Peyer's patch (tissue), 4 donors: ENCODE results near the gene SC5D.

Experiments
- POLR2A ChIP-seq, 2 donors: fragments of 450-650 bp; IDR thresholded peaks; one replicate each; pipeline ENCODE4 v1.5.1; 2017; ENCODE audit warnings: antibody characterized with exemption in 2 of 2, mild to moderate bottlenecking in 2 of 2, moderate library complexity in 2 of 2
- TF ChIP-seq, protein P1 (sequence below), 6 experiments: fragments of 450-650 bp in 4 of 6; fragments of 200-600 bp in 2 of 6; sonication (generic) in 1 of 6; IDR thresholded peaks; one replicate each; pipeline ENCODE4 v1.5.1; 2017 to 2019; ENCODE audit warnings: antibody characterized with exemption in 6 of 6, mild to moderate bottlenecking in 3 of 6, moderate library complexity in 1 of 6

DNA sequence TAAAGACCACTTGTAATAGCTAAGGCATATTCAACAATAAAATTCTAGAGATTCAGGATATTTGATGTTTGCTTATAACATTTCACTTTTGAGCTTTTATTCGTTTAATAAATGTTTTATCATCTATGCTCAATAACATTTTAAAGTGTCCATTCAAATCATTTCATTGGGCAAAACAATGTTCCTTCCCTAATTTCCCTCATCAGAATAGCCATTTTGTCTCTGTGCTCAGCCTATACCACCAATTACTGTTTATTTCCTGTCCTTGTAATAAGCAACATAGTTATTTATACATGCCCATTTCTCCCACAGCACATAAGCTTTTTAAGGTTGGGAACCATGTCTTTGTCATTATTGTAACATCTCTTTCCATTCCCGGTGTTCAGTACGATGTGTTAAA lies 1.3 kb upstream of the SC5D start:
- TF ChIP-seq, protein P1, sequence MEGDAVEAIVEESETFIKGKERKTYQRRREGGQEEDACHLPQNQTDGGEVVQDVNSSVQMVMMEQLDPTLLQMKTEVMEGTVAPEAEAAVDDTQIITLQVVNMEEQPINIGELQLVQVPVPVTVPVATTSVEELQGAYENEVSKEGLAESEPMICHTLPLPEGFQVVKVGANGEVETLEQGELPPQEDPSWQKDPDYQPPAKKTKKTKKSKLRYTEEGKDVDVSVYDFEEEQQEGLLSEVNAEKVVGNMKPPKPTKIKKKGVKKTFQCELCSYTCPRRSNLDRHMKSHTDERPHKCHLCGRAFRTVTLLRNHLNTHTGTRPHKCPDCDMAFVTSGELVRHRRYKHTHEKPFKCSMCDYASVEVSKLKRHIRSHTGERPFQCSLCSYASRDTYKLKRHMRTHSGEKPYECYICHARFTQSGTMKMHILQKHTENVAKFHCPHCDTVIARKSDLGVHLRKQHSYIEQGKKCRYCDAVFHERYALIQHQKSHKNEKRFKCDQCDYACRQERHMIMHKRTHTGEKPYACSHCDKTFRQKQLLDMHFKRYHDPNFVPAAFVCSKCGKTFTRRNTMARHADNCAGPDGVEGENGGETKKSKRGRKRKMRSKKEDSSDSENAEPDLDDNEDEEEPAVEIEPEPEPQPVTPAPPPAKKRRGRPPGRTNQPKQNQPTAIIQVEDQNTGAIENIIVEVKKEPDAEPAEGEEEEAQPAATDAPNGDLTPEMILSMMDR (IDR thresholded peaks at IDR 0.05), result no peak
- no peak for TF ChIP-seq POLR2A (IDR thresholded peaks at IDR 0.05)
